Astrocyte (in vitro differentiated cells and primary cell): ENCODE measurements around the gene OSBPL9. TPM values are rescaled to one million over a fixed set of nuclear protein-coding genes. Genes with fewer than 3 reads are reported as not detected.

ENCODE experiments used
- DNase-seq: peaks from one replicate; pipeline ENCODE4 v3.0.0-alpha.2; 2010; ENCODE audit warnings: low read depth
- FAIRE-seq: peaks from 2 replicates; lab custom pipeline; 2011; peaks lifted over from hg19 to GRCh38; lab: Jason Lieb, UNC
- H2AFZ ChIP-seq: 2 replicates; pipeline ENCODE4 v1.6.0; 2012; ENCODE audit warnings: low read depth, low read length, inconsistent platforms
- H3K27ac ChIP-seq: 2 replicates; pipeline ENCODE4 v1.5.1; 2011; ENCODE audit warnings: low read depth, low read length, inconsistent platforms
- H3K27me3 ChIP-seq: 2 replicates; pipeline ENCODE4 v1.6.0; 2011; ENCODE audit warnings: low read length, inconsistent platforms; ENCODE audit not compliant: insufficient read depth
- H3K36me3 ChIP-seq: 2 replicates; pipeline ENCODE4 v1.5.1; 2011; ENCODE audit warnings: low read length, inconsistent platforms; ENCODE audit not compliant: insufficient read depth
- H3K4me1 ChIP-seq: 2 replicates; pipeline ENCODE4 v1.5.1; 2011; ENCODE audit warnings: low read length, inconsistent platforms; ENCODE audit not compliant: insufficient read depth
- H3K4me2 ChIP-seq: 2 replicates; pipeline ENCODE4 v1.6.0; 2012; ENCODE audit warnings: low read length, inconsistent platforms
- H3K4me3 ChIP-seq: 2 replicates; pipeline ENCODE4 v1.5.1; 2011; ENCODE audit warnings: low read depth, mild to moderate bottlenecking, low read length, inconsistent platforms; ENCODE audit not compliant: insufficient read depth
- H3K79me2 ChIP-seq: 2 replicates; pipeline ENCODE4 v1.6.0; 2012; ENCODE audit warnings: mild to moderate bottlenecking, low read length, inconsistent platforms; ENCODE audit not compliant: insufficient read depth
- H3K9ac ChIP-seq: 2 replicates; pipeline ENCODE4 v1.6.0; 2012; ENCODE audit warnings: mild to moderate bottlenecking, low read length, inconsistent platforms
- H3K9me3 ChIP-seq: 2 replicates; pipeline ENCODE4 v1.5.1; 2012; ENCODE audit warnings: low read depth, mild to moderate bottlenecking, low read length, inconsistent platforms; ENCODE audit not compliant: insufficient read depth
- H4K20me1 ChIP-seq: 2 replicates; pipeline ENCODE4 v1.6.0; 2012; ENCODE audit warnings: low read length, inconsistent platforms; ENCODE audit not compliant: insufficient read depth
- H3K27ac Mint-ChIP-seq: one replicate; pipeline ENCODE4 v1.8.0; 2021; ENCODE audit warnings: mild to moderate bottlenecking, mixed read lengths; ENCODE audit not compliant: unreplicated experiment
- H3K27me3 Mint-ChIP-seq: one replicate; pipeline ENCODE4 v1.8.0; 2021; ENCODE audit warnings: low read depth, mixed read lengths; ENCODE audit not compliant: unreplicated experiment
- H3K36me3 Mint-ChIP-seq: one replicate; pipeline ENCODE4 v1.8.0; 2021; ENCODE audit warnings: low read depth, mixed read lengths; ENCODE audit not compliant: unreplicated experiment
- H3K4me1 Mint-ChIP-seq: one replicate; pipeline ENCODE4 v1.8.0; 2021; ENCODE audit warnings: low read depth, mixed read lengths; ENCODE audit not compliant: unreplicated experiment
- H3K4me3 Mint-ChIP-seq: one replicate; pipeline ENCODE4 v1.8.0; 2021; ENCODE audit warnings: mild to moderate bottlenecking, moderate library complexity, mixed read lengths; ENCODE audit not compliant: unreplicated experiment
- H3K9me3 Mint-ChIP-seq: one replicate; pipeline ENCODE4 v1.8.0; 2021; ENCODE audit warnings: mild to moderate bottlenecking, mixed read lengths; ENCODE audit not compliant: unreplicated experiment
- EZH2 ChIP-seq: IDR thresholded peaks from 2 replicates; pipeline ENCODE4 v1.6.1; 2012; ENCODE audit warnings: mild to moderate bottlenecking, low read length, inconsistent platforms; ENCODE audit not compliant: insufficient read depth
- total RNA-seq: library from RNA; stranded (reverse); gene quantifications from 2 replicates; pipeline ENCODE4 v1.2.1, GENCODE V29; 2021
- TF ChIP-seq, protein P1 (sequence below): IDR thresholded peaks from 2 replicates; pipeline ENCODE4 v1.5.1; 2011; ENCODE audit warnings: low read depth, mild to moderate bottlenecking, inconsistent platforms, low read length, moderate library complexity; ENCODE audit not compliant: insufficient read depth

The OSBPL9 gene
- total RNA-seq, 1 donor from 2014 or later, result 117 TPM

GRCh38 chr1:51753969-51754368 lies 137.1 kb downstream of the OSBPL9 start:
- H3K4me2 ChIP-seq, result no peak overlapping the region
- no peaks in the 10 kb centered on the region for H3K27me3 Mint-ChIP-seq
- DNase-seq, result no peak
- H3K36me3 ChIP-seq, result peaks cover 24% of the 10 kb centered on the region
- H3K27me3 ChIP-seq, result no peaks in the 10 kb centered on the region
- H3K4me3 ChIP-seq, result no peak overlapping the region
- H2AFZ ChIP-seq, result no peak overlapping the region
- H3K4me1 ChIP-seq, result no peaks in the 10 kb centered on the region
- H3K27ac Mint-ChIP-seq, result no peak overlapping the region
- H3K79me2 ChIP-seq, result no peaks in the 10 kb centered on the region
- FAIRE-seq, result no peak
- H3K27ac ChIP-seq, result no peak overlapping the region
- no peaks in the 10 kb centered on the region for H3K9me3 ChIP-seq
- H3K4me3 Mint-ChIP-seq, result no peak overlapping the region
- TF ChIP-seq EZH2, result no peak
- TF ChIP-seq, protein P1, sequence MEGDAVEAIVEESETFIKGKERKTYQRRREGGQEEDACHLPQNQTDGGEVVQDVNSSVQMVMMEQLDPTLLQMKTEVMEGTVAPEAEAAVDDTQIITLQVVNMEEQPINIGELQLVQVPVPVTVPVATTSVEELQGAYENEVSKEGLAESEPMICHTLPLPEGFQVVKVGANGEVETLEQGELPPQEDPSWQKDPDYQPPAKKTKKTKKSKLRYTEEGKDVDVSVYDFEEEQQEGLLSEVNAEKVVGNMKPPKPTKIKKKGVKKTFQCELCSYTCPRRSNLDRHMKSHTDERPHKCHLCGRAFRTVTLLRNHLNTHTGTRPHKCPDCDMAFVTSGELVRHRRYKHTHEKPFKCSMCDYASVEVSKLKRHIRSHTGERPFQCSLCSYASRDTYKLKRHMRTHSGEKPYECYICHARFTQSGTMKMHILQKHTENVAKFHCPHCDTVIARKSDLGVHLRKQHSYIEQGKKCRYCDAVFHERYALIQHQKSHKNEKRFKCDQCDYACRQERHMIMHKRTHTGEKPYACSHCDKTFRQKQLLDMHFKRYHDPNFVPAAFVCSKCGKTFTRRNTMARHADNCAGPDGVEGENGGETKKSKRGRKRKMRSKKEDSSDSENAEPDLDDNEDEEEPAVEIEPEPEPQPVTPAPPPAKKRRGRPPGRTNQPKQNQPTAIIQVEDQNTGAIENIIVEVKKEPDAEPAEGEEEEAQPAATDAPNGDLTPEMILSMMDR, result no peak
- H3K9ac ChIP-seq, result no peak overlapping the region
- H4K20me1 ChIP-seq, result no peaks in the 10 kb centered on the region
- H3K9me3 Mint-ChIP-seq, result no peaks in the 10 kb centered on the region
- peaks cover 19% of the 10 kb centered on the region for H3K36me3 Mint-ChIP-seq
- peaks cover 13% of the 10 kb centered on the region for H3K4me1 Mint-ChIP-seq

GRCh38 chr1:51754666-51755065 lies 137.8 kb downstream of the OSBPL9 start:
- peaks cover 19% of the 10 kb centered on the region for H3K36me3 Mint-ChIP-seq
- peaks cover 24% of the 10 kb centered on the region for H3K36me3 ChIP-seq

DNA sequence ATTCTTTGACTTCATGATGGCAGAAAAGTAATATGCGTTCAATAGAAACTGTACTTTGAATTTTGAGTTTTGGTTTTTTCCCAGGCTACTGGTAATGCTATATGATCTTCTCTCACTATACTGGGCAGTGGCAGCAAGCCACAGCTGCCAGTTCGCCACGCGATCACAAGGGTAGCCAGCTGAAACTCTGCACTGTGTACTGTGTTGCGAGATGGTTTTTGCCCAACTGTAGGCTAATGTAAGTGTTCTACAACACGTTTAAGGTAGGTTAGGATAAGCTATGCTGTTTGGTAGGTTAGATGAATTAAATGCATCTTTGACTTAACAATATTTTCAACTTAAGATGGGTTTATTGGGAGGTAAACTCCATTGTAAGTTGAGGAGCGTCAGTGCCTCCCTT lies 138.5 kb downstream of the OSBPL9 start:
- H3K9me3 ChIP-seq, result no peaks in the 10 kb centered on the region
- FAIRE-seq (no peak), DNase-seq (no peak)
- H3K27me3 Mint-ChIP-seq, result no peaks in the 10 kb centered on the region
- H3K79me2 ChIP-seq, result no peaks in the 10 kb centered on the region
- no peak overlapping the region for H3K4me3 Mint-ChIP-seq
- H3K27me3 ChIP-seq, result no peaks in the 10 kb centered on the region
- no peak overlapping the region for H3K9ac ChIP-seq
- no peaks in the 10 kb centered on the region for H3K9me3 Mint-ChIP-seq
- no peaks in the 10 kb centered on the region for H4K20me1 ChIP-seq
- no peaks in the 10 kb centered on the region for H3K4me1 ChIP-seq
- no peak overlapping the region for H2AFZ ChIP-seq
- no peak overlapping the region for H3K27ac Mint-ChIP-seq
- H3K36me3 Mint-ChIP-seq, result peaks cover 21% of the 10 kb centered on the region
- H3K4me2 ChIP-seq, result no peak overlapping the region
- H3K4me1 Mint-ChIP-seq, result peaks cover 13% of the 10 kb centered on the region
- H3K4me3 ChIP-seq, result no peak overlapping the region
- TF ChIP-seq EZH2, result no peak
- TF ChIP-seq, protein P1, result no peak
- peaks cover 24% of the 10 kb centered on the region for H3K36me3 ChIP-seq
- H3K27ac ChIP-seq, result no peak overlapping the region

More at GRCh38 chr1:51754666-51755065, 137.8 kb downstream of the OSBPL9 start:
- DNase-seq (no peak), FAIRE-seq (no peak)
- Histone ChIP-seq H3K9me3 (no peaks in the 10 kb centered on the region), H3K9ac (no peak overlapping the region), H3K4me1 (no peaks in the 10 kb centered on the region), H3K27me3 (no peaks in the 10 kb centered on the region), H3K4me2 (no peak overlapping the region), H3K27ac (no peak overlapping the region), H3K79me2 (no peaks in the 10 kb centered on the region), H2AFZ (no peak overlapping the region), H4K20me1 (no peaks in the 10 kb centered on the region), H3K4me3 (no peak overlapping the region)
- Mint-ChIP-seq H3K27me3 (no peaks in the 10 kb centered on the region), H3K9me3 (no peaks in the 10 kb centered on the region), H3K4me3 (no peak overlapping the region), H3K4me1 (peaks cover 13% of the 10 kb centered on the region), H3K27ac (no peak overlapping the region)
- TF ChIP-seq EZH2, result no peak
- TF ChIP-seq, protein P1, result no peak
